ENCODE data around the gene RAI1.

RAI1 gene

GRCh38 chr17:17768424-17769088 is 87.3 kb downstream of the RAI1 start:
- Histone ChIP-seq H3K27ac (peak overlapping the region in 3 of 21 experiments; percentile 13 to 60 (median 55)), H3K4me3 (no peak overlapping the region)

GRCh38 chr17:17769869-17770631 is 88.8 kb downstream of the RAI1 start:
- H3K4me3 ChIP-seq, result no peak overlapping the region
- H3K27ac ChIP-seq, result peak overlapping the region in 3 of 21 experiments; percentile 27 to 52 (median 28)

GRCh38 chr17:17770632-17771044 is 89.4 kb downstream of the RAI1 start:
- peak overlapping the region in 3 of 21 experiments; percentile 22 to 28 (median 27) for H3K27ac ChIP-seq

GRCh38 chr17:17771498-17772201 is 90.4 kb downstream of the RAI1 start:
- Histone ChIP-seq H3K27ac (no peak overlapping the region), H3K4me3 (no peak overlapping the region)

More at GRCh38 chr17:17770632-17771044, 89.4 kb downstream of the RAI1 start:
- no peak overlapping the region for H3K4me3 ChIP-seq

- H3K4me3 ChIP-seq, result no peak overlapping the region
- H3K27ac ChIP-seq, result no peak overlapping the region
These were observed 91.0 kb downstream of the RAI1 start for GRCh38 chr17:17772231-17772630.

GRCh38 chr17:17774009-17774881 is 93.0 kb downstream of the RAI1 start:
- no peak overlapping the region for H3K4me3 ChIP-seq
- peak overlapping the region in 12 of 21 experiments; percentile 39 to 78 (median 62) for H3K27ac ChIP-seq

GRCh38 chr17:17776889-17777288 is 95.6 kb downstream of the RAI1 start:
- no peak overlapping the region for H3K27ac ChIP-seq
- H3K4me3 ChIP-seq, result no peak overlapping the region

- Histone ChIP-seq H3K4me3 (no peak overlapping the region), H3K27ac (peak overlapping the region in 9 of 21 experiments; percentile 0 to 57 (median 23))
These were observed 97.2 kb downstream of the RAI1 start for GRCh38 chr17:17778308-17779014.

GRCh38 chr17:17779015-17779611 is 97.9 kb downstream of the RAI1 start:
- Histone ChIP-seq H3K4me3 (no peak overlapping the region), H3K27ac (peak overlapping the region in 12 of 21 experiments; percentile 0 to 64 (median 34))

- Histone ChIP-seq H3K27ac (peak overlapping the region in 12 of 21 experiments; percentile 7 to 65 (median 43)), H3K4me3 (peak overlapping the region in 1 of 7 experiments; percentile 57)
These were observed 99.8 kb downstream of the RAI1 start for GRCh38 chr17:17780922-17781590.

- Histone ChIP-seq H3K27ac (peak overlapping the region in 13 of 21 experiments; percentile 9 to 76 (median 49)), H3K4me3 (peak overlapping the region; percentile 36 to 57 (median 39))
These were observed 100.6 kb downstream of the RAI1 start for GRCh38 chr17:17781591-17782496.

GRCh38 chr17:17782523-17783115 is 101.4 kb downstream of the RAI1 start:
- H3K4me3 ChIP-seq, result peak overlapping the region; percentile 36 to 57 (median 39)
- peak overlapping the region in 14 of 21 experiments; percentile 3 to 76 (median 46) for H3K27ac ChIP-seq

- H3K4me3 ChIP-seq, result peak overlapping the region; percentile 36 to 57 (median 39)
- peak overlapping the region in 13 of 21 experiments; percentile 3 to 76 (median 52) for H3K27ac ChIP-seq
These were observed 102.0 kb downstream of the RAI1 start for GRCh38 chr17:17783116-17783824.

- Histone ChIP-seq H3K27ac (peak overlapping the region in 11 of 21 experiments; percentile 3 to 76 (median 40)), H3K4me3 (peak overlapping the region; percentile 36 to 57 (median 39))
These were observed 102.8 kb downstream of the RAI1 start for GRCh38 chr17:17783825-17784656.
